GM18526 (cell line): ENCODE results near the gene DNAH10.

Source experiments
- POLR2A ChIP-seq: IDR thresholded peaks from 3 replicates; pipeline ENCODE4 v1.6.1; 2011; ENCODE audit not compliant: insufficient read length; ENCODE audit errors: extremely low read depth

Gene DNAH10

GRCh38 chr12:123934016-123934620, 172.0 kb downstream of the DNAH10 start:
- no peak for TF ChIP-seq POLR2A

- TF ChIP-seq POLR2A = no peak
Measured at GRCh38 chr12:123934829-123935228, 172.7 kb downstream of the DNAH10 start.

- no peak for TF ChIP-seq POLR2A
Measured at GRCh38 chr12:123935956-123936355, 173.9 kb downstream of the DNAH10 start.

- no peak for TF ChIP-seq POLR2A
Measured at GRCh38 chr12:123936471-123936870, 174.4 kb downstream of the DNAH10 start.

- TF ChIP-seq POLR2A = no peak
Measured at GRCh38 chr12:123936956-123937706, 175.0 kb downstream of the DNAH10 start.

- no peak for TF ChIP-seq POLR2A
Measured at GRCh38 chr12:123937707-123938591, 175.8 kb downstream of the DNAH10 start.

GRCh38 chr12:123938679-123939480, 176.8 kb downstream of the DNAH10 start:
- TF ChIP-seq POLR2A = no peak

GRCh38 chr12:123939716-123940626, 177.9 kb downstream of the DNAH10 start:
- TF ChIP-seq POLR2A = no peak

GRCh38 chr12:123940627-123940966, 178.5 kb downstream of the DNAH10 start:
- no peak for TF ChIP-seq POLR2A

- TF ChIP-seq POLR2A = no peak
Measured at GRCh38 chr12:123941000-123941399, 178.9 kb downstream of the DNAH10 start.

- TF ChIP-seq POLR2A = no peak
Measured at GRCh38 chr12:123941624-123942237, 179.6 kb downstream of the DNAH10 start.

- no peak for TF ChIP-seq POLR2A
Measured at GRCh38 chr12:123942238-123942653, 180.1 kb downstream of the DNAH10 start.

GRCh38 chr12:123942911-123943648, 181.0 kb downstream of the DNAH10 start:
- no peak for TF ChIP-seq POLR2A

- no peak for TF ChIP-seq POLR2A
Measured at GRCh38 chr12:123943816-123944215, 181.7 kb downstream of the DNAH10 start.
